DMS53 treated with DMSO at 0.1 percent for 48 hours (cell line): ENCODE results near the gene PLB1.

ENCODE experiments used
- DNase-seq: peaks from one replicate; lab custom pipeline; 2025; ENCODE audit not compliant: unreplicated experiment; lab: John Stamatoyannopoulos, UW

The PLB1 gene

GRCh38 chr2:28624793-28625701 lies 129.2 kb downstream of the PLB1 start:
- no peak for DNase-seq

- no peak for DNase-seq
Observed at GRCh38 chr2:28626376-28626775, 130.5 kb downstream of the PLB1 start.

GRCh38 chr2:28626891-28627421 lies 131.1 kb downstream of the PLB1 start:
- DNase-seq, result no peak

- DNase-seq, result no peak
Observed at GRCh38 chr2:28627722-28628480, 132.0 kb downstream of the PLB1 start.

- no peak for DNase-seq
Observed at GRCh38 chr2:28628506-28628905, 132.6 kb downstream of the PLB1 start.

- DNase-seq, result no peak
Observed at GRCh38 chr2:28628987-28629386, 133.1 kb downstream of the PLB1 start.

GRCh38 chr2:28629910-28630309 lies 134.1 kb downstream of the PLB1 start:
- no peak for DNase-seq

GRCh38 chr2:28630341-28630740 lies 134.5 kb downstream of the PLB1 start:
- DNase-seq, result no peak

GRCh38 chr2:28631514-28632206 lies 135.8 kb downstream of the PLB1 start:
- no peak for DNase-seq

GRCh38 chr2:28632791-28633190 lies 136.9 kb downstream of the PLB1 start:
- no peak for DNase-seq

GRCh38 chr2:28633204-28633603 lies 137.3 kb downstream of the PLB1 start:
- no peak for DNase-seq

- DNase-seq, result peak; percentile 43
Observed at GRCh38 chr2:28633746-28634145, 137.9 kb downstream of the PLB1 start.

GRCh38 chr2:28635191-28635611 lies 139.3 kb downstream of the PLB1 start:
- no peak for DNase-seq

- no peak for DNase-seq
Observed at GRCh38 chr2:28636491-28636890, 140.6 kb downstream of the PLB1 start.

- no peak for DNase-seq
Observed at GRCh38 chr2:28637066-28638047, 141.5 kb downstream of the PLB1 start.

- no peak for DNase-seq
Observed at GRCh38 chr2:28638102-28638501, 142.2 kb downstream of the PLB1 start.

GRCh38 chr2:28639092-28639691 lies 143.3 kb downstream of the PLB1 start:
- DNase-seq, result no peak

- DNase-seq, result peak; percentile 22
Observed at GRCh38 chr2:28639836-28640235, 144.0 kb downstream of the PLB1 start.

- no peak for DNase-seq
Observed at GRCh38 chr2:28640260-28640907, 144.5 kb downstream of the PLB1 start.
